H1 (cell line): ENCODE results near the gene AUH. TPM values are rescaled to one million over a fixed set of nuclear protein-coding genes. Genes with fewer than 3 reads are reported as not detected.

ENCODE experiments used
- SIRT6 ChIP-seq: IDR thresholded peaks from one replicate; pipeline ENCODE4 v1.7.1; 2012; ENCODE audit warnings: low read length, inconsistent platforms
- polyA plus RNA-seq, 7 experiments: library from polyadenylated mRNA; depleted of rRNA in 3 of 7; stranded (reverse) in 5 of 7; unstranded in 2 of 7; fragments of >200 nt in 5 of 7; fragments of 200-250 nt in 2 of 7; gene quantifications; 1 replicate in 5 of 7; 2 replicates in 1 of 7; 4 replicates in 1 of 7; pipeline versions ENCODE4 v1.2.1 to v1.2.3, GENCODE V29; 2011 to 2013; ENCODE audit warnings: missing spikeins in 2 of 7, mixed read lengths in 2 of 7
- total RNA-seq: library from RNA; stranded (reverse); fragmentation: NEBNext Ultra II Directional; extraction: Animal tissue kit (Norgen Biotek cat#: 25700); gene quantifications from 2 replicates; pipeline ENCODE4 v1.2.1, GENCODE V29; 2021

AUH gene
- total and polyA plus RNA-seq, 2 of the 8 experiments (the other 6 are each of a cell fraction or from before 2014, with no cell fraction given): 5.8 to 21.9 TPM

DNA sequence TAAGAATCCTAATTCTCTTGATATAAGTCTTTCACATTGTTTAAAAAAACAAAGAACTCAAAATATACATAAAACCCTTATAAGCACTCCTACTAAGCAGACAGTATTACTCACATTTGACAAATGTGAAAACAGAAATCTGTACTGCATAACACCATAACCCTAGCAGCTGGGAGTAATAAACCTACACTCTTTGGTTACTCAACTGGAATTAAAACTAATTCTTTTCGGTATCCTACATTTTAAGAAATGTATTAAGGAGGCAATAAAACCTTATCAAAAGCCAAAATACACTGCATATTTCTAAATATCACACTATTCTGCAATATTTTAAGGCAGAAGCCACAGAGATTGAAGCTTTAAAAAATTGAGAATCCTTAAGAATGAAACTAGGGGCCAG, 6.8 kb downstream of the AUH start (continued):
- no peak for TF ChIP-seq SIRT6
